ENCODE measurements around the gene ODAM.

Gene ODAM, protein sequence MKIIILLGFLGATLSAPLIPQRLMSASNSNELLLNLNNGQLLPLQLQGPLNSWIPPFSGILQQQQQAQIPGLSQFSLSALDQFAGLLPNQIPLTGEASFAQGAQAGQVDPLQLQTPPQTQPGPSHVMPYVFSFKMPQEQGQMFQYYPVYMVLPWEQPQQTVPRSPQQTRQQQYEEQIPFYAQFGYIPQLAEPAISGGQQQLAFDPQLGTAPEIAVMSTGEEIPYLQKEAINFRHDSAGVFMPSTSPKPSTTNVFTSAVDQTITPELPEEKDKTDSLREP

DNA sequence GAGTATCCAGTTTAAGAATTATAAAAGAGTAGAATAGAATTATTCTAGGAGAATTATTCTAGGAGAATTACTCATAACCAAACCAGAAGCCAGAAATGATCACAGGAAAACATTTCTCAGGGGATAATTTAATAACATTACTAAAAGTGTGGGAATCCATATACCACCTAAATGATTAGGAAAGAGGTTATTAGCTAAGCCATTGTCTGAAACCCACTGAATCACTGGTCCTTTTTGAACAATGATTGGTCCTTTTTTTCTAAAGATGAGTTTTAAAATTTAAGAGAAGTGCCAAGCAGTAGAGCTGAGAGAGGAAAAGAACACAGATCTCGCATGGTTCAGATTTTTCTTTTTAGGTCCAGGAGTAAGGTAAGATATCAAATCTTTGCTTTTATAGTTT, at the start of gene ODAM:
Gene ODAM, plus strand, starts transcription at position 301 of the 400 bp plus-strand sequence. CDS start 819 bp downstream, outside the sequence.
- no peaks in the 10 kb centered on the region for H3K36me3 ChIP-seq (ENCODE audit: control insufficient read depth in 1 of 2, insufficient read depth in 2 of 2, low read length in 2 of 2)
- H3K4me3 ChIP-seq (ENCODE audit: low read depth in 1 of 2, low read length in 2 of 2) = no peak within 1 kb of the TSS
- no peak within 1 kb of the TSS for H3K9ac ChIP-seq (ENCODE audit: low read depth in 1 of 2, low read length in 2 of 2)
- no peak within 1 kb of the TSS for H3K27ac ChIP-seq (ENCODE audit: low read depth, low read length)
- H3K4me1 ChIP-seq (ENCODE audit: control insufficient read depth in 1 of 2, insufficient read depth in 2 of 2, low read length in 2 of 2) = peaks cover 3 to 16% of the 10 kb centered on the region in 2 donors
- no peaks in the 10 kb centered on the region for H3K9me3 ChIP-seq (ENCODE audit: control insufficient read depth in 1 of 2, low read length in 2 of 2)
- no peaks in the 10 kb centered on the region for H3K27me3 ChIP-seq (ENCODE audit: control insufficient read depth in 1 of 2, insufficient read depth in 2 of 2, low read length in 2 of 2)

DNA sequence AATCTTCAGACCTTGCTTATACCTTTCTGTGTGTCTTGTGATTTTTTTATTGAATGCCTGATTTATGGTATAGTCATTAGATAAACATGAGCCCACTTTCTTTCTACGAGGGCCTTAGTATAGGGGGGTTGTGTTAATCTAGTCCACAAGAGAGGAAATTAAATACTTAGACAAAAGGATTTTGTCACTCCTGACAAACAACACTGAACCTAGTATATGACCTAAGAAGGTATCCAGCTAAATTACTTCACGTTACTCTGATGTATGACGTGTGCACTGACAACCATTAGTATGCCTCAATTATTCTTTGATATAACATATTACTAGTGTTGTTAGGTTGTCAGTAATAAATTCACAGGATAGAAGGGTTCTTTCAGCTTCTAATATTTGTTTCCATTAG, 44.3 kb upstream of the ODAM start:
- Histone ChIP-seq H3K4me1 (ENCODE audit: control insufficient read depth in 1 of 2, insufficient read depth in 2 of 2, low read length in 2 of 2) (no peaks in the 10 kb centered on the region), H3K36me3 (ENCODE audit: control insufficient read depth in 1 of 2, insufficient read depth in 2 of 2, low read length in 2 of 2) (no peaks in the 10 kb centered on the region), H3K4me3 (ENCODE audit: low read depth in 1 of 2, low read length in 2 of 2) (no peak overlapping the region), H3K9ac (ENCODE audit: low read depth in 1 of 2, low read length in 2 of 2) (no peak overlapping the region), H3K27ac (ENCODE audit: low read depth, low read length) (no peak overlapping the region), H3K27me3 (ENCODE audit: control insufficient read depth in 1 of 2, insufficient read depth in 2 of 2, low read length in 2 of 2) (no peaks in the 10 kb centered on the region), H3K9me3 (ENCODE audit: control insufficient read depth in 1 of 2, low read length in 2 of 2) (no peaks in the 10 kb centered on the region)

GRCh38 chr4:70152088-70152487, 43.4 kb upstream of the ODAM start:
- Histone ChIP-seq H3K4me3 (ENCODE audit: low read depth in 1 of 2, low read length in 2 of 2) (no peak overlapping the region), H3K27me3 (ENCODE audit: control insufficient read depth in 1 of 2, insufficient read depth in 2 of 2, low read length in 2 of 2) (no peaks in the 10 kb centered on the region), H3K27ac (ENCODE audit: low read depth, low read length) (no peak overlapping the region), H3K36me3 (ENCODE audit: control insufficient read depth in 1 of 2, insufficient read depth in 2 of 2, low read length in 2 of 2) (no peaks in the 10 kb centered on the region), H3K9me3 (ENCODE audit: control insufficient read depth in 1 of 2, low read length in 2 of 2) (no peaks in the 10 kb centered on the region), H3K9ac (ENCODE audit: low read depth in 1 of 2, low read length in 2 of 2) (no peak overlapping the region), H3K4me1 (ENCODE audit: control insufficient read depth in 1 of 2, insufficient read depth in 2 of 2, low read length in 2 of 2) (no peaks in the 10 kb centered on the region)

GRCh38 chr4:70153937-70154336, 41.6 kb upstream of the ODAM start, which contains the start of gene PRR27:
Gene PRR27, plus strand, starts transcription at chr4:70154237. Its CDS starts 139 bp downstream, at chr4:70154376.
- no peaks in the 10 kb centered on the region for H3K27me3 ChIP-seq (ENCODE audit: control insufficient read depth in 1 of 2, insufficient read depth in 2 of 2, low read length in 2 of 2)
- H3K4me3 ChIP-seq (ENCODE audit: low read depth in 1 of 2, low read length in 2 of 2) = no peak within 1 kb of the TSS
- H3K9me3 ChIP-seq (ENCODE audit: control insufficient read depth in 1 of 2, low read length in 2 of 2) = no peaks in the 10 kb centered on the region
- H3K27ac ChIP-seq (ENCODE audit: low read depth, low read length) = no peak within 1 kb of the TSS
- no peaks in the 10 kb centered on the region for H3K4me1 ChIP-seq (ENCODE audit: control insufficient read depth in 1 of 2, insufficient read depth in 2 of 2, low read length in 2 of 2)
- no peaks in the 10 kb centered on the region for H3K36me3 ChIP-seq (ENCODE audit: control insufficient read depth in 1 of 2, insufficient read depth in 2 of 2, low read length in 2 of 2)
- no peak within 1 kb of the TSS for H3K9ac ChIP-seq (ENCODE audit: low read depth in 1 of 2, low read length in 2 of 2)

DNA sequence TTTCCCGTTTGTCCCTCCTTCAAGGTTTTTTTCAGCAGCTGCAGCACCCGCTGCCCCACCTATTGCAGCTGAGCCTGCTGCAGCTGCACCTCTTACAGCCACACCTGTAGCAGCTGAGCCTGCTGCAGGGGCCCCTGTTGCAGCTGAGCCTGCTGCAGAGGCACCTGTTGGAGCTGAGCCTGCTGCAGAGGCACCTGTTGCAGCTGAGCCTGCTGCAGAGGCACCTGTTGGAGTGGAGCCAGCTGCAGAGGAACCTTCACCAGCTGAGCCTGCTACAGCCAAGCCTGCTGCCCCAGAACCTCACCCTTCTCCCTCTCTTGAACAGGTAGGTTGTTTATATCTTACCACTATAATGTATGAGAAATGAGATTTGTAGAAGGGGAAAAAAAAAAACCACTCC, 36.9 kb upstream of the ODAM start:
- no peaks in the 10 kb centered on the region for H3K27me3 ChIP-seq (ENCODE audit: control insufficient read depth in 1 of 2, insufficient read depth in 2 of 2, low read length in 2 of 2)
- no peaks in the 10 kb centered on the region for H3K9me3 ChIP-seq (ENCODE audit: control insufficient read depth in 1 of 2, low read length in 2 of 2)
- H3K4me3 ChIP-seq (ENCODE audit: low read depth in 1 of 2, low read length in 2 of 2) = no peak overlapping the region
- no peaks in the 10 kb centered on the region for H3K4me1 ChIP-seq (ENCODE audit: control insufficient read depth in 1 of 2, insufficient read depth in 2 of 2, low read length in 2 of 2)
- H3K27ac ChIP-seq (ENCODE audit: low read depth, low read length) = no peak overlapping the region
- H3K36me3 ChIP-seq (ENCODE audit: control insufficient read depth in 1 of 2, insufficient read depth in 2 of 2, low read length in 2 of 2) = no peaks in the 10 kb centered on the region
- H3K9ac ChIP-seq (ENCODE audit: low read depth in 1 of 2, low read length in 2 of 2) = no peak overlapping the region

DNA sequence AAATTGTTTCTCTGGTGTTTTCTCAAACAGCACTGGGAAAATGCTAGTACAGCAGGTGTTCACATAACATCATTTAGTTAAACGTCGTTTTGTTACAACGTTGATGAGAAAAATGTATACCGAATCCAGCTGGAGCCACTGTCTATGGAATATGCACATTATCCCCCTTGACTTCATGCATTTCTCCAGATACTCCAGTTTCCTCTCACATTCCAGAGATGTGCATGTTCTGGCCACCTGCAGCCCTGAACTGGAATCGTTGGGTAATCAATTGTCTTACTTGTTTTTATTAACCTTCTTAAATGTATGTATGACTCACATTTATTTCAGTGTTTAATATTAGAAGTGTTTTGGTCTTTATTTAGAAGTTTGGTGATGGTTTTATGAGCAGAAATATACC, 18.4 kb upstream of the ODAM start:
- Histone ChIP-seq H3K4me1 (ENCODE audit: control insufficient read depth in 1 of 2, insufficient read depth in 2 of 2, low read length in 2 of 2) (no peaks in the 10 kb centered on the region), H3K27ac (ENCODE audit: low read depth, low read length) (no peak overlapping the region), H3K27me3 (ENCODE audit: control insufficient read depth in 1 of 2, insufficient read depth in 2 of 2, low read length in 2 of 2) (no peaks in the 10 kb centered on the region), H3K9me3 (ENCODE audit: control insufficient read depth in 1 of 2, low read length in 2 of 2) (no peaks in the 10 kb centered on the region), H3K9ac (ENCODE audit: low read depth in 1 of 2, low read length in 2 of 2) (no peak overlapping the region), H3K4me3 (ENCODE audit: low read depth in 1 of 2, low read length in 2 of 2) (no peak overlapping the region), H3K36me3 (ENCODE audit: control insufficient read depth in 1 of 2, insufficient read depth in 2 of 2, low read length in 2 of 2) (no peaks in the 10 kb centered on the region)

GRCh38 chr4:70178075-70178660, 17.4 kb upstream of the ODAM start:
- H3K9me3 ChIP-seq (ENCODE audit: control insufficient read depth in 1 of 2, low read length in 2 of 2) = no peaks in the 10 kb centered on the region
- H3K27me3 ChIP-seq (ENCODE audit: control insufficient read depth in 1 of 2, insufficient read depth in 2 of 2, low read length in 2 of 2) = no peaks in the 10 kb centered on the region
- no peak overlapping the region for H3K27ac ChIP-seq (ENCODE audit: low read depth, low read length)
- no peaks in the 10 kb centered on the region for H3K36me3 ChIP-seq (ENCODE audit: control insufficient read depth in 1 of 2, insufficient read depth in 2 of 2, low read length in 2 of 2)
- H3K4me1 ChIP-seq (ENCODE audit: control insufficient read depth in 1 of 2, insufficient read depth in 2 of 2, low read length in 2 of 2) = peaks cover 0 to 4% of the 10 kb centered on the region in 2 donors
- H3K4me3 ChIP-seq (ENCODE audit: low read depth in 1 of 2, low read length in 2 of 2) = no peak overlapping the region
- H3K9ac ChIP-seq (ENCODE audit: low read depth in 1 of 2, low read length in 2 of 2) = no peak overlapping the region

DNA sequence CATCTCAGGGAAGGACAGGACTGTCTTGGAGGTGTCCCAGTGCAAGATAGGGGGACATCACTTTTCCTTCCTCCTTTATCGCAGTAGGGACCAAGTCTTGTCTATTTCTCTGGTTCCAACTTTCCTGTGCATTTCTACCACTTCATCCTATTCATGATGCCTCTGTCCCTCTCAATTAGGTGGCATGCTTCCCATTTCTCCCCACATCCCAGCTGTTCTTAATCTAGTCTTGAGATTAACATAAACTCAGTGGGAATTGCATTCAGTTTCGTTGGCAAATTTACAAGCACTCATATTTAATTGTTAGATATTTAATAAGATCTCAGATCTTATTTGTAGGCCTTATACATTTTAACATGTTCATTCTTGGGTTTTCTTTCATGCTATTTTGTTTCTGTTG, 15.7 kb upstream of the ODAM start:
- Histone ChIP-seq H3K27me3 (ENCODE audit: control insufficient read depth in 1 of 2, insufficient read depth in 2 of 2, low read length in 2 of 2) (no peaks in the 10 kb centered on the region), H3K27ac (ENCODE audit: low read depth, low read length) (no peak overlapping the region), H3K4me3 (ENCODE audit: low read depth in 1 of 2, low read length in 2 of 2) (no peak overlapping the region), H3K4me1 (ENCODE audit: control insufficient read depth in 1 of 2, insufficient read depth in 2 of 2, low read length in 2 of 2) (peaks cover 0 to 4% of the 10 kb centered on the region in 2 donors), H3K9me3 (ENCODE audit: control insufficient read depth in 1 of 2, low read length in 2 of 2) (no peaks in the 10 kb centered on the region), H3K9ac (ENCODE audit: low read depth in 1 of 2, low read length in 2 of 2) (no peak overlapping the region), H3K36me3 (ENCODE audit: control insufficient read depth in 1 of 2, insufficient read depth in 2 of 2, low read length in 2 of 2) (no peaks in the 10 kb centered on the region)

DNA sequence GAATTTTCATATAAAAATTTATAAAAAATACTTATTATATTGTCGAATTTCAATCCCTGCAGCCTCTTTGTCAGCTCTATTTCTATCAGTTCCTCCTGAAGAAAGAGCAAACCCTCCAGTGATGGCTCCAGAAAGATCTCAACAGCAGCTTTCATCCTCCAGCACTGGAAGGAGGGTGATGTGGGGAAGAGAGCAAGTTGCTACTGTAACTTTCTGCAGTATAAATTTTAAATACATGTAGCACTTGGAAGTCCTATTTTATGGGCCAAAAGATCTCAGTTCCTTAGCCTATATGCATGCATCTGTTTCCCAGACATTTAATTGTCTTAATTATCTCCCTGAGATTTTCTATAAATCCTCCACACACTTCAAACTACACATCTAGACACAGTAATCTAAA, 13.7 kb upstream of the ODAM start:
- Histone ChIP-seq H3K27me3 (ENCODE audit: control insufficient read depth in 1 of 2, insufficient read depth in 2 of 2, low read length in 2 of 2) (no peaks in the 10 kb centered on the region), H3K9me3 (ENCODE audit: control insufficient read depth in 1 of 2, low read length in 2 of 2) (no peaks in the 10 kb centered on the region), H3K36me3 (ENCODE audit: control insufficient read depth in 1 of 2, insufficient read depth in 2 of 2, low read length in 2 of 2) (no peaks in the 10 kb centered on the region), H3K4me3 (ENCODE audit: low read depth in 1 of 2, low read length in 2 of 2) (no peak overlapping the region), H3K27ac (ENCODE audit: low read depth, low read length) (no peak overlapping the region), H3K4me1 (ENCODE audit: control insufficient read depth in 1 of 2, insufficient read depth in 2 of 2, low read length in 2 of 2) (peaks cover 0 to 4% of the 10 kb centered on the region in 2 donors), H3K9ac (ENCODE audit: low read depth in 1 of 2, low read length in 2 of 2) (no peak overlapping the region)

DNA sequence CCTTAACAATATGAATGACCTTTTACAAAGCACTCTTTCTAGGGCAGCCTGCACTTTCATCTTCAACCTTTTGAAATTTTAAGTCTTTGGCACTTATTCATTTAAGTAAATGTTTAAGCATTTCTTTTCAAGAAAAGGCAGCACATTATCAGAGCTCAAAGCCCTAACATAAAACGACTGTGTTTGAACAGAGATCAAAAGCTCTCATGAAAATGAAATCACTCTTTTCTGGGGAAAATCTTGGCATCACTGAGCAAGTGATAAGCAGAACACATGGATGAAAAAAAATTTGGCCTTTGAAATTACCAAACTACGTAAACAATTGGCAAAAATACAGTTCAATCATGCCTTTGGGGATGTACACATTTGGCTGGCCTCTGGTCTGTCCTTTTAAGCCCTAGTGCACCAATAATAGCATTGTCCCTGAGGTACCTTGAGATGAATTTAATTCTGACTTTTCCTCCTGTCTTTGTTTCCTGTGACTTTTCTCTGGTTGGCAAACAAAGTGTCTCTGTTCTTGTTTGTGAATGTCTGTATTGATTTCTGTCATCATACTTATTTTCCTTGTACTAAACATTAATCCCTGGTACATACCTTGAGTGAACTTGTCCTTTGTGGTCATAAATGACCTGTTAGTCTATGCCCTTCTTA, 12.9 kb upstream of the ODAM start:
- no peaks in the 10 kb centered on the region for H3K27me3 ChIP-seq (ENCODE audit: control insufficient read depth in 1 of 2, insufficient read depth in 2 of 2, low read length in 2 of 2)
- H3K4me1 ChIP-seq (ENCODE audit: control insufficient read depth in 1 of 2, insufficient read depth in 2 of 2, low read length in 2 of 2) = peaks cover 0 to 4% of the 10 kb centered on the region in 2 donors
- H3K27ac ChIP-seq (ENCODE audit: low read depth, low read length) = no peak overlapping the region
- H3K4me3 ChIP-seq (ENCODE audit: low read depth in 1 of 2, low read length in 2 of 2) = no peak overlapping the region
- H3K36me3 ChIP-seq (ENCODE audit: control insufficient read depth in 1 of 2, insufficient read depth in 2 of 2, low read length in 2 of 2) = no peaks in the 10 kb centered on the region
- H3K9me3 ChIP-seq (ENCODE audit: control insufficient read depth in 1 of 2, low read length in 2 of 2) = no peaks in the 10 kb centered on the region
- H3K9ac ChIP-seq (ENCODE audit: low read depth in 1 of 2, low read length in 2 of 2) = no peak overlapping the region

Measured in duodenal mucosa (tissue), 2 donors.